IPS DF 6.9 (cell line): ENCODE results near the gene DAP3.
A peak's percentile ranks its signal among the peaks of the same experiment; 100 is the strongest.
"Not testable (repeated sequence)": the region's sequence is repeated elsewhere in the genome, so short reads cannot be mapped to it uniquely, and the experiment has no call there.

Source experiments
- DNase-seq: peaks from one replicate; pipeline ENCODE4 v3.0.0-alpha.2; 2013; ENCODE audit warnings: low read depth, low spot score
- H3K27ac ChIP-seq: one replicate; pipeline ENCODE4 v1.5.1; 2013; ENCODE audit warnings: low read length, control low read depth
- H3K27me3 ChIP-seq: 2 replicates; pipeline ENCODE4 v1.6.1; 2013; ENCODE audit warnings: mild to moderate bottlenecking, low read length; ENCODE audit not compliant: control insufficient read depth, insufficient read depth
- H3K36me3 ChIP-seq: 2 replicates; pipeline ENCODE4 v1.6.1; 2013; ENCODE audit warnings: low read length; ENCODE audit not compliant: control insufficient read depth, insufficient read depth
- H3K4me1 ChIP-seq: 2 replicates; pipeline ENCODE4 v1.6.1; 2013; ENCODE audit warnings: low read length; ENCODE audit not compliant: control insufficient read depth, insufficient read depth
- H3K4me3 ChIP-seq: 2 replicates; pipeline ENCODE4 v1.5.1; 2013; ENCODE audit warnings: mild to moderate bottlenecking, low read length
- H3K9me3 ChIP-seq: 2 replicates; pipeline ENCODE4 v1.6.1; 2013; ENCODE audit warnings: low read length, inconsistent platforms; ENCODE audit not compliant: control insufficient read depth, insufficient read depth
- WGBS: extraction: QIAGEN DNeasy Blood & Tissue Kit; methylation state at CpG from one replicate; pipeline ENCODE4 v1.1.7; 2013; ENCODE audit warnings: mixed read lengths, missing lambda C conversion rate; ENCODE audit not compliant: insufficient read length, insufficient coverage; 5-methylcytosine and 5-hydroxymethylcytosine counted together

DAP3 gene

DNA sequence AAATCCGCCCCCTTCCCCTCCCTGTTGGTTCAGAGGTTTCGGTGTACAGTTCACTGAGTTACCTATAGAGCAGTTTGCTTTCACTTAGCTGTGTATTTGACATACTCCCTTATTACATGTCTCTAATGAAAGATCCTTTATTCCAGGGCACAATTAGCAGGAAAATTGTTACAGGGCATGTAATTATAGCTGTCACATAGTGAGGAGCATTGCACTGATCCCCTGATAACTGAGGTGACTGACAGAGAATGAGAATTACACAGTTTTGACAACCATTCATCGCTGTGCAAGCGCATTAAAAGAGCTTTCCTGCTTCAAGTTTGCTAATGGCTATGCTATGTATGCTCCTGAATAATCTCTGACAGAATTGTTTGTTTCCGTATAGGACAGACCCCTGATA lies 26.9 kb downstream of the DAP3 start:
- Histone ChIP-seq H3K27ac (no peak overlapping the region), H3K36me3 (peaks cover 4% of the 10 kb centered on the region; the same call in 1 of the 2 replicates), H3K27me3 (no peaks in the 10 kb centered on the region), H3K9me3 (no peaks in the 10 kb centered on the region), H3K4me1 (no peaks in the 10 kb centered on the region; the same call in 1 of the 2 replicates), H3K4me3 (no peak overlapping the region)
- no CpG with 5 or more reads among the region's 5 CpGs for WGBS
- DNase-seq: no peak

DNA sequence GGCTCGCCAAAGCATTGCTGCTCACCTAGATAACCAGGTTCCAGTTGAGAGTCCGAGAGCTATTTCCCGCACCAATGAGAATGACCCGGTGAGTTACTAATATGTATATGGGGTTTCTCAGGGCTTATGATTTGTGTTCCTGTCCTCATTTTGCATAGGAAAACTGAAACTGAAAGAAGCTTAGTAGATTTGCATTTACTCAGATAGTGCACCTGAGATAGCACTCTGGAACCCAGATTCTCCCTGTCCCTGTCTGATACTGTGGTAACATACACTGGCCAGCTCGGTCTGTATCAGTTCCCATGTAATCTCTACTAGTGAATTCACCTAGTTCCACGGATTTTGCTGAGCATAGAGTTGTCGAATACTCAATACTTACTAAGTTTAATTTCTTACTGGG lies 28.1 kb downstream of the DAP3 start:
- H3K36me3 ChIP-seq: peaks cover 4% of the 10 kb centered on the region; the same call in 1 of the 2 replicates

DNA sequence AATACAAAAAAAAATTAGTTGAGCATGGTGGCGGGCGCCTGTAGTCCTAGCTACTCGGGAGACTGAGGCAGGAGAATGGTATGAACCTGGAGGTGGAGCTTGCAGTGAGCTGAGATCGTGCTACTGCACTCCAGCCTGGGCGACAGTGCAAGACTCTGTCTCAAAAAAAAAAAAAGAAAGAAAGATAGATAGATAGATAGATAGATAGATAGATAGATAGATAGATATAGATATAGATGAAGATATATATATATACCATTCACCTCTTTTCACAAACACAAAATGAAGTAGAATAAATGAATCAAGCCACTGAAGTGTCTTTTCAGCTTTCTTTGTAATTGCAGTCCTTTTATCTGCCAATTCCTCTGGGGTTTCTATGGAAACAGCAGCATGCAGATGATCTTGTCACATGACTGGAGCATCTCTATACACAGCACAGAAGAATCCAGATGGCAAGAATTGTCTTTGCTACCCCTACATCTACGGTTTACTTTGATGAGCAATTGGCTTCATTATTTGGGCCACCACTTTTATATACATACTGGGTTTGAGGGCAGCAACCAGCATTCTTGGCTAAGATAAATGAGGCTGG lies 29.7 kb downstream of the DAP3 start:
- no CpG with 5 or more reads among the region's 6 CpGs for WGBS
- H3K4me3 ChIP-seq, H3K36me3 ChIP-seq, H3K4me1 ChIP-seq, H3K9me3 ChIP-seq, DNase-seq, H3K27ac ChIP-seq, H3K27me3 ChIP-seq: not testable (repeated sequence)

More for the DNA sequence above, 28.1 kb downstream of the DAP3 start:
- Histone ChIP-seq H3K4me3 (no peak overlapping the region), H3K27ac (no peak overlapping the region), H3K4me1 (no peaks in the 10 kb centered on the region; the same call in 1 of the 2 replicates), H3K9me3 (no peaks in the 10 kb centered on the region), H3K27me3 (no peaks in the 10 kb centered on the region)
- DNase-seq: no peak
- WGBS: no CpG with 5 or more reads among the region's 7 CpGs

DNA sequence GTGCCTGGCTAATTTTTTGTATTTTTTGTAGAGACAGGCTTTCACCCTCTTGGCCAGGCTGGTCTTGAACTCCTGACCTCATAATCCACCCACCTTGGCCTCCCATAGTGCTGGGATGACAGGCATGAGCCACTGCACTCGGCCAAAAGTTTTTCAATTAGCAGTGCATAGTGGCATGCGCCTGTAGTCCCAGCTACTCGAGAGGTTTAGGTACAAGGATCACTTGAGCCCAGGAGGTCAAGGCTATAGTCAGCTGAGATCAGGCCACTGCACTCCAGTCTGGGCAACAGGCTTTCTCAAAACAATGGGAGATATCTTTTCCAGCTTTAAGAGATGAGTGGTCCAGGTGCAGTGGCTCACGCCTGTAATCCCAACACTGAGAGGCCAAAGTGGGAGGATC lies 30.8 kb downstream of the DAP3 start:
- H3K9me3 ChIP-seq: no peaks in the 10 kb centered on the region
- WGBS: no CpG with 5 or more reads among the region's 4 CpGs
- DNase-seq: no peak
- no peaks in the 10 kb centered on the region; the same call in 1 of the 2 replicates for H3K4me1 ChIP-seq
- H3K36me3 ChIP-seq: no peaks in the 10 kb centered on the region; the same call in 1 of the 2 replicates
- H3K27ac ChIP-seq: no peak overlapping the region
- no peaks in the 10 kb centered on the region for H3K27me3 ChIP-seq
- no peak overlapping the region for H3K4me3 ChIP-seq

DNA sequence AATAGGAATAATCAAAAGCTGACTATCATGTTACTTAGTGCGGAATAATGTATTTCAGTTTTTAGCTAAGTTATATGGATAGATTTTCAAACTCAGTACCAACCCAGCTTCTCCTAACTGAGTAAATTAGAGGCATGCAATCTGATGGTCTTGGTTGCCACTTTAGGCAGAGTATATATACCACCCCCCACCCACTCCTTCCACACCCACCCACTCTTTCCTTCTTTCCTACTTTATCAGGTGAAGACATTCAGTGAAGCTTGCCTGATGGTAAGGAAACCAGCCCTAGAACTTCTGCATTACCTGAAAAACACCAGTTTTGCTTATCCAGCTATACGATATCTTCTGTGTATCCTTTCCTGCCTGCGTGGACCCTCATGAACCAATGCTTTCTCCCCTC lies 36.3 kb downstream of the DAP3 start:
- Histone ChIP-seq H3K36me3 (peaks cover 9% of the 10 kb centered on the region; the same call in 1 of the 2 replicates), H3K27me3 (no peaks in the 10 kb centered on the region), H3K9me3 (no peaks in the 10 kb centered on the region), H3K4me3 (no peak overlapping the region), H3K27ac (no peak overlapping the region), H3K4me1 (no peaks in the 10 kb centered on the region; the same call in 1 of the 2 replicates)
- no CpG with 5 or more reads among the region's 3 CpGs for WGBS
- DNase-seq: no peak

DNA sequence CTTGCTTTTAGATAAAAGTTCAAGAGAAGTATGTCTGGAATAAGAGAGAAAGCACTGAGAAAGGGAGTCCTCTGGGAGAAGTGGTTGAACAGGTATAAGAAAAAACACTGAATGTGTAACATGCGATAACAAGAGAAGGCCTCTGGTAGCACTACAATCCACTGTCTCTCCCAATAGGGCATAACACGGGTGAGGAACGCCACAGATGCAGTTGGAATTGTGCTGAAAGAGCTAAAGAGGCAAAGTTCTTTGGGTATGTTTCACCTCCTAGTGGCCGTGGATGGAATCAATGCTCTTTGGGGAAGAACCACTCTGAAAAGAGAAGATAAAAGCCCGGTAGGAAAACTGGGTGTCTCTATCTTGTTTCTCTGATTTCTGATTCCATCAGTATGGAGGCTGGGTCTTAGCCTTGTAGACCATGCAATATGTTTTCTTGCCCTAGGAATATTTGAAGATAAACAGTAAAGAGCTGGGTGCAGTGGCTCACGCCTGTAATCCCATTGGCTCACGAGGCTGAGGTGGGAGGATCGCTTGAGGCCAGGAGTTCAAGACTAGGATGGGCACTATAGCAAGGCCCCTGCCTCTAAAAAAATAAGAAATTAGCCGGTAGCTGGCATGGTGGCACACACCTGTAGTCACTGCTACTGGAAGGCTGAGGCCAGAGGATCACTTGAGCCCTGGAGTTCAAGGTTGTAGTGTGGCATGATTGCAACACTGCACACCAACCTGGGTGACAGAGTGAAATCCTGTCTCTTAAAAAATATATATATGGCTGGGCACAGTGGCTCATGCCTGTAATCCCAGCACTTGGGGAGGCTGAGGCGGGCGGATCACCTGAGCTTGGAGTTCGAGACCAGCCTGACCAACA lies 40.4 kb downstream of the DAP3 start:
- Histone ChIP-seq H3K27ac (no peak overlapping the region), H3K27me3 (no peaks in the 10 kb centered on the region), H3K36me3 (peaks cover 15% of the 10 kb centered on the region; the same call in 1 of the 2 replicates), H3K9me3 (no peaks in the 10 kb centered on the region; the same call in 1 of the 2 replicates), H3K4me3 (no peak overlapping the region), H3K4me1 (no peaks in the 10 kb centered on the region)
- DNase-seq: peak; percentile 37
- no CpG with 5 or more reads among the region's 12 CpGs for WGBS

DNA sequence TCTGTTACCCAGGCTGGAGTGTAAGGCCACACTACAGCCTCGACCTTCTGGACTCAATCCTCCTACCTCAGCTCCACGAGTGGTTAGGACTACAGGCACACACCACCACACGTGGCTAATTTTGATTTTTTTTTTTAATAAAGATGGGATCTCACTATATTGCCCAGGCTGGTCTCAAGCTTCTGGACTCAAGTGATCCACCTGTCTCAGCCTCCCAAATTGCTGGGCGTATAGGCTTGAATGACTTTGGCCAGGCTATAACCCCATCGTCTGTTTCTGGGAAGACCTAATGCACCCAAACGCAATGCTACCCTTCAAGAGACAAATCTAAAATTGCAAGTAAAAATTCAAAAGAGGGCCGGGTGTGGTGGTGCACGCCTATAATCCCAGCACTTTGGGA lies 52.1 kb downstream of the DAP3 start:
- Histone ChIP-seq H3K36me3 (peaks cover 14% of the 10 kb centered on the region; the same call in 1 of the 2 replicates), H3K27me3 (no peaks in the 10 kb centered on the region; the same call in 1 of the 2 replicates), H3K4me1 (no peaks in the 10 kb centered on the region), H3K4me3 (no peak overlapping the region), H3K9me3 (no peaks in the 10 kb centered on the region), H3K27ac (no peak overlapping the region)
- WGBS: no CpG with 5 or more reads among the region's 8 CpGs
- DNase-seq: no peak

DNA sequence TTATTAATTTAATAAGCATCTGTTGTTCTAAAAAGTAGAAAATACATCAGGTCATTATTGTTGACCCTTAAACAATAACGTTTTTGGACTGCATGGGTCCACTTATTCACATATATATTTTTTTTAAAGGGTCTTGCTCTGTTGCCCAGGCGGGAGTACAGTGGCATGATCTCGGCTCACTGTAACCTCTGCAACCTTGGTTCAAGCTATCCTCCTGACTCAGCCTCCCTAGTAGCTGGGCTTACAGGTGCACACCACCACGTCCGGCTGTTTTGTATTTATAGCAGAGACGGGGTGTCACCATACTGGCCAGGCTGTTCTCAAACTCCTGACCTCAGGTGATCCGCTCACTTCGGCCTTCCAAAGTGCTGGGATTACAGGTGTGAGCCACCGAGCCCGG lies 53.0 kb downstream of the DAP3 start:
- Histone ChIP-seq H3K27ac (no peak overlapping the region), H3K4me1 (no peaks in the 10 kb centered on the region), H3K27me3 (no peaks in the 10 kb centered on the region), H3K9me3 (no peaks in the 10 kb centered on the region), H3K36me3 (peaks cover 8% of the 10 kb centered on the region; the same call in 1 of the 2 replicates), H3K4me3 (no peak overlapping the region)
- no peak for DNase-seq
- WGBS: no CpG with 5 or more reads among the region's 10 CpGs

DNA sequence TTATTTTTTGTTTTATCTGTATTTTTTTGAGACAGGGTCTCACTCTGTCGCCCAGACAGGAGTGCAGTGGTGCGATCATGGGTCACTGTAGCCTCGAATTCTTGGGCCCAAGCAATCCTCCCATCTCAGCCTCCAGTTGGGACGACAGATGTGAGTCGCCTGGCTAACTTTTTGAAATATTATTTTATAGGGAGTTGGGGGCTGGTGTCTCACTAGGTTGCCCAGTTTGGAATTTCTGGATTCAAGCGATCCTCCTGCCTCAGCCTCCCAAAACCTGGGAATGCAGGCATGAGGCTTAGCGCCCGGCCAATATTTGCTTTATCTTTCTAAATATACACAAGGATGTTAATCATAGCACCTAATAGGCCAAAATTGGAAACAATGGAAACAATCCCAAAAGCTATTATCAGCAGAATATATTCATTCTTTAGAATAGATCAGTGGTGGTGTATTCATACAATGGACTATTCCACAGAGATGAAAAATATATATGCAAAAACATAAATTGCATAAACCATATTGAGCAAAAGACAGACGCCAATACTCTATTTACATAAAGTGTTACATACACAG lies 55.9 kb downstream of the DAP3 start:
- no peaks in the 10 kb centered on the region for H3K36me3 ChIP-seq
- WGBS: no CpG with 5 or more reads among the region's 9 CpGs
- no peak for DNase-seq
- H3K9me3 ChIP-seq: no peaks in the 10 kb centered on the region
- H3K27ac ChIP-seq: no peak overlapping the region
- no peaks in the 10 kb centered on the region for H3K27me3 ChIP-seq
- H3K4me3 ChIP-seq: peak overlapping the region; percentile 65; the same call in 1 of the 2 replicates
- no peaks in the 10 kb centered on the region for H3K4me1 ChIP-seq
